ENCODE data around the gene DTD2.
"Not testable (repeated sequence)": the region's sequence is repeated elsewhere in the genome, so short reads cannot be mapped to it uniquely, and the experiment has no call there.

The DTD2 gene

DNA sequence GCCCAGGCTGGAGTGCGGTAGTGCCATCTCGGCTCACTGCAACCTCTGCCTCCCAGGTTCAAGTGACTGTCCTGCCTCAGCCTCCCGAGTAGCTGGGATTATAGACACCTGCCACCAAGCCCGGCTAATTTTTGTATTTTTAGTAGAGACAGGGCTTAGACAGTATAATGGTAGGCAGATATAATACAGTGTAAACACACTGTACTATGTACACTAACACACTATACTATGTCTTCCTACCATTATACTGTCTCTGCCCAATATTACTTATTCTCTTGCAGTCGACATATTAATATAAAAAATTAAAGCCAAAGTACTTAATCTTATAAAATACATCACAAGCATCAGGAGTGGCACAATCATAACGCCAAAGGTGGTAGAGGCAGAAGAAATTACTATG, 15.0 kb downstream of the DTD2 start:
- DNase-seq (ENCODE audit: low read depth), result no peak
- TF ChIP-seq CTCF (conservative IDR thresholded peaks at IDR 0.05; ENCODE audit: low read depth, low read length), result no peak
- H3K4me3 ChIP-seq (ENCODE audit: low read length), result no peak overlapping the region

- peak; percentile 87 for DNase-seq (ENCODE audit: low read depth)
- TF ChIP-seq CTCF (conservative IDR thresholded peaks at IDR 0.05; ENCODE audit: low read depth, low read length), result no peak
- no peak overlapping the region for H3K4me3 ChIP-seq (ENCODE audit: low read length)
These were observed 15.8 kb downstream of the DTD2 start for GRCh38 chr14:31441273-31442111.

DNA sequence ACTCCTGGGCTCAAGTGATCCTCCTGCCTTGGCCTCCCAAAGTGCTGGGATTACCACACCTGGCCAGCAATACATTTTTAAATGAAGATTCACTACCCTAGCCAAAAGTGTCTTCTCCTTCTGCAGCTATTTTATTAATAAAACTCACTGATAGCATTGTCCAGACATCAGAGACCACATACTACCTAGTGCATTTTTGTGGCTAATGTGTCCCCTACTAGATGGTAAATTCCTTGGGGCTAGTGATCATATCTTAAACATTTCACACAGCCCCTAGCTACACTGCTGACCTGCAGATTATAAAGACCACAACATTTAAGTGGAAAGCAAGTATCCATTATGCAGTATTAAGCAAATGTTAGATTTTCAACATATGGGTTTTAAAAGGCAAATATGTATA, 17.0 kb downstream of the DTD2 start:
- TF ChIP-seq CTCF (conservative IDR thresholded peaks at IDR 0.05; ENCODE audit: low read depth, low read length), result no peak
- H3K4me3 ChIP-seq (ENCODE audit: low read length), result no peak overlapping the region
- no peak for DNase-seq (ENCODE audit: low read depth)

DNA sequence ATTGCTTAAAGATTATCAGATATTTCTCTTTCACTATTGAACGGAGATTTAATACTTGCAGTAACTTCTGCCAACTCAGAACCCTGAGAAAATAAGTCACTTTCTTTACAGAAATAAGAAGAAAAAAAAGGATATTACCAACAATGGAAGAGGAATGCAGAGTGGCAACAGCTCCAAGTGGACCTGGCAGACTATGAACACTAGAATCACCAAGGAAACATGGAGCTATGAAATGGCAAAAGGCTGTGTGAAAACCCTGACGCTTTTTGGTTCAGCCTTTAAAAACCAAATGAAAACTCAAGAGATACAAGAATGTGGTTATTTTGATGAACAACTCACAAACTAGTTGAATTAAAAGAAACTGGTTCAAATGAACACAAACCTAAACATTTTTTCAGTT, 17.7 kb downstream of the DTD2 start:
- no peak overlapping the region for H3K4me3 ChIP-seq (ENCODE audit: low read length)
- no peak for TF ChIP-seq CTCF (conservative IDR thresholded peaks at IDR 0.05; ENCODE audit: low read depth, low read length)
- no peak for DNase-seq (ENCODE audit: low read depth)

DNA sequence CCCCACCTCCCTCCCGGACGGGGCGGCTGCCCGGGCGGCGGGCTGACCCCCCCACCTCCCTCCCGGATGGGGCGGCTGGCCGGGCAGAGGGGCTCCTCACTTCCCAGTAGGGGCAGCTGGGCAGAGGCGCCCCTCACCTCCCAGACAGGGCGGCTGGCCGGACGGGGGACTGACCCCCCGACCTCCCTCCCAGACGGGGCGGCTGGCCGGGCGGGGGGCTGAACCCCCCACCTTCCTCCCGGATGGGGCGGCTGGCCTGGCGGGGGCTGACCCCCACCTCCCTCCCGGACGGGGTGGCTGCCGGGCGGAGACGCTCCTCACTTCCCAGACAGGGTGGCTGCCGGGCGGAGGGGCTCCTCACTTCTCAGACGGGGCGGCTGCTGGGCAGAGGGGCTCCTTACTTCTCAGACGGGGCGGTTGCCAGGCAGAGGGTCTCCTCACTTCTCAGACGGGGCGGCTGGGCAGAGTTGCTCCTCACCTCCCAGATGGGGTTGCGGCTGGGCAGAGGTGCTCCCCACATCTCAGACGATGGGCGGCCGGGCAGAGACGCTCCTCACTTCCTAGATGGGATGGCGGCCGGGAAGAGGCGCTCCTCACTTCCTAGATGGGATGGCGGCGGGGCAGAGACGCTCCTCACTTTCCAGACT, 20.1 kb downstream of the DTD2 start:
- H3K4me3 ChIP-seq (ENCODE audit: low read length), result not testable (repeated sequence)

DNA sequence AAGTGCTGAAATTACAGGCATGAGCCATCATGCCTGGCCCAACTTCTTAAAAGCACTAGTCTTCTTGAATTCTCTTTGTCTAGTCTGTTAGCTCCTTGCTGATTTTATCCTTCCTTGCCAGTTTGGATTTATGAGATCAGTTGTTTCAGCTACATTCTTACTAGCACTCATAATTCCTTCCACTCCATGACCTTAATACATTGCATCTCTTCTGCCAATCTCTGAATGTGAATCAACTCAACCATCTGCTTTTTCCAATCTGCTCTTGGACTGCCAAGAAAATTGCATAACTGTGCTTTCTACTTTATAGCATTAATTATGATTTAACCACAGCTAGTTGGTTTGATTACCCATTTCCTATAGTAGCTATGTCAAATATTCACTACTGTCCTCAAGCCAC, 22.0 kb downstream of the DTD2 start:
- DNase-seq (ENCODE audit: low read depth), result no peak
- no peak overlapping the region for H3K4me3 ChIP-seq (ENCODE audit: low read length)
- no peak for TF ChIP-seq CTCF (conservative IDR thresholded peaks at IDR 0.05; ENCODE audit: low read depth, low read length)

More for the DNA sequence above, 20.1 kb downstream of the DTD2 start:
- not testable (repeated sequence) for DNase-seq (ENCODE audit: low read depth)

- DNase-seq (ENCODE audit: low read depth), result no peak
- no peak for TF ChIP-seq CTCF (conservative IDR thresholded peaks at IDR 0.05; ENCODE audit: low read depth, low read length)
- no peak overlapping the region for H3K4me3 ChIP-seq (ENCODE audit: low read length)
These were observed 26.6 kb downstream of the DTD2 start for GRCh38 chr14:31430634-31431264.
